GM18508 (cell line): ENCODE data around the gene PLB1.
"Not testable (repeated sequence)": the region's sequence is repeated elsewhere in the genome, so short reads cannot be mapped to it uniquely, and the experiment has no call there.

Experiments
- ATAC-seq: cut with Tn5 transposase; IDR thresholded peaks from one replicate; pipeline ENCODE4 v1.9.1; 2021; ENCODE audit warnings: moderate number of reproducible peaks; ENCODE audit not compliant: insufficient read depth, unreplicated experiment

The PLB1 gene

GRCh38 chr2:28463211-28463816 lies 32.5 kb upstream of the PLB1 start:
- no peak for ATAC-seq

DNA sequence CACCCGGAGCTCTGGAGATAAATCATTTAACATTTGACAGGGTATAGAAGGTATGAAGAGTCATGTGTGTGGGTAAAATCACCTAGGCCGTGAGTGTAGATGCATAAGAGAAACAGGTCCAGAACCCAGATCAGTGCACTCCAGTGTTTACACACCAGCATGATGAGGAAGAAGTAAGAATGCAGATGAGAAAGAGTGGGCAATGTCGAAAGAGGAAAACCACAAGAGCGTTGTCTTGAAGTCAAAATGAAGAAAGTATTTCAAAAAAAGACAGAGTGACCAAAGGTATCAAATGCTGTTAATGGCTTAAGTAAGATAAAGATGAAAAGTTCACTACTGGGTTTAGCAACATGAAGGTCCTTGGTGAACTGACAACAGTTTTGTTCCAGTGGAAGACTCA lies 32.0 kb upstream of the PLB1 start:
- no peak for ATAC-seq

GRCh38 chr2:28465148-28465885 lies 30.5 kb upstream of the PLB1 start:
- ATAC-seq: no peak

- no peak for ATAC-seq
Observed at GRCh38 chr2:28469304-28469703, 26.6 kb upstream of the PLB1 start.

GRCh38 chr2:28469947-28470535 lies 25.8 kb upstream of the PLB1 start:
- no peak for ATAC-seq

- no peak for ATAC-seq
Observed at GRCh38 chr2:28470759-28471158, 25.1 kb upstream of the PLB1 start.

DNA sequence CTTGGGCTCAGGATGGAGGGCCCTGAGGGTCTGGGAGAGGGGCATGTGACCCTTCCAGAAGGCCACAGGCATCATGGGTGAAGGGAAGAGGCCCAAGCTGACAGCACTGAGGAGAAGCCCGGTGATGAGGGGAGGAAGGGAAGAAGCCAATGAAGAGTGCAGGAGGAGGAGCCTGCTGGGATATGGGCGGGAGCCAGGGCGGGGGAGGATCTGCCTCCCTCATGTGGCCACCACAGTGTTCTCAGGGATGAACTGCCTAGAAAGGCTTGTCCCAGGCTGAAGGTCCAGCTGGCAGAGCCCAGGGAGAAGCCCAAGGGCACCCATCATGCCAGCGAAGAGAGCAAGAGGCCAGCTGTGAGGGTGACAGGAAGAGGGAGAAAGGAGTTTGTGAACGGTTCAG lies 24.6 kb upstream of the PLB1 start:
- no peak for ATAC-seq

- ATAC-seq: no peak
Observed at GRCh38 chr2:28471701-28472236, 24.1 kb upstream of the PLB1 start.

DNA sequence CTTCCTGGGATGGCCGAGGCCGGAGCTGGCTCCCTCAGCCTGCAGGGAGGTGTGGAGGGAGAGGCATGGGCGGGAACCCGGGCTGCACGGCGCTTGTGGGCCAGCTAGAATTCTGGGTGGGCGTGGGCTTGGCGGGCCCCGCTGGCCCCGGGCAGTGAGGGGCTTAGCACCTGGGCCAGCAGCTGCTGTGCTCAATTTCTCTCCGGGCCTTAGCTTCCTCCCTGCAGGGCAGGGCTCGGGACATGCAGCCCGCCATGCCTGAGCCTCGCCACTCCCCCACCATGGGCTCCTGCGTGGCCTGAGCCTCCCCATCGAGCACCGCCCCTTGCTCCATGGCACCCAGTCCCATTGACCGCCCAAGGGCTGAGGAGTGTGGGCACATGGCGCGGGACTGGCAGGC lies 23.2 kb upstream of the PLB1 start:
- not testable (repeated sequence) for ATAC-seq

GRCh38 chr2:28475088-28475595 lies 20.7 kb upstream of the PLB1 start:
- no peak for ATAC-seq

DNA sequence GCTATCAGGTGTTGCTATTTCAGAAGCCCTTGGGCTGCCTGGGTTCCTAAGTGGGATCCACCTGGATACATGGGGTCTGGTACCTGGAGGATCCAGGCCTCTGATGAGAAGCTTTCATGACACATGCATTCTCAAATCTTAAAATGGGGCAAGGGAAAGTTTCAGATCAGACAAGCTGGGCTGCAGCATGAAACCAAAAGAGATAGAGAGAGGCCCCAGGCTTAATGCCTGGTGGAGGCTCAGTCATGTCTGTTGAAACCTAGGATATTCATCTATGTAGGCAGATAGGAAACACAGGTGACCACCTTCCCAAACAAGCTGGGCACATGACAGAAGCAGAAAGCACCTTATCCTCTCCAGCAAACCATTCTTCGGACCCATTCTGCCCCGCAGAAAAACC lies 18.8 kb upstream of the PLB1 start:
- ATAC-seq: no peak

GRCh38 chr2:28477645-28478044 lies 18.2 kb upstream of the PLB1 start:
- no peak for ATAC-seq

GRCh38 chr2:28480403-28481049 lies 15.3 kb upstream of the PLB1 start:
- ATAC-seq: no peak

DNA sequence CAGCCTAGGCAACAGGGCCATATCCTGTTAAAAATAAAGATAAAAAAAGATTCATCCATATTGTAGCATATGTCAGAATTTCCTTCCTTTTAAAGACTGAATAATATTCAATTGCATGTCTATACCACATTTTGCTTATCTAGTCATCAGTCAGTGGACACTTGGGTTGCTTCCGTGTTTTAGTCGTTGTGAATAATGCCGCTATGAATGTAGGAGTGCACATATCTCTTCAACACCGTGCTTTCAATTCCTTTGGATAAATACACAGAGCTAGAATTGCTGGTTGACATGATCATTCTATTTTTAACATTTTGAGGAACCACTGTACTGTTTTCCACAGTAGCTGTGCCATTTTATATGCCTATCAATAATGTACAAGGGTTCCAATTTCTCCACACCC lies 14.0 kb upstream of the PLB1 start:
- ATAC-seq: no peak

- ATAC-seq: no peak
Observed at GRCh38 chr2:28484835-28485234, 11.0 kb upstream of the PLB1 start.

DNA sequence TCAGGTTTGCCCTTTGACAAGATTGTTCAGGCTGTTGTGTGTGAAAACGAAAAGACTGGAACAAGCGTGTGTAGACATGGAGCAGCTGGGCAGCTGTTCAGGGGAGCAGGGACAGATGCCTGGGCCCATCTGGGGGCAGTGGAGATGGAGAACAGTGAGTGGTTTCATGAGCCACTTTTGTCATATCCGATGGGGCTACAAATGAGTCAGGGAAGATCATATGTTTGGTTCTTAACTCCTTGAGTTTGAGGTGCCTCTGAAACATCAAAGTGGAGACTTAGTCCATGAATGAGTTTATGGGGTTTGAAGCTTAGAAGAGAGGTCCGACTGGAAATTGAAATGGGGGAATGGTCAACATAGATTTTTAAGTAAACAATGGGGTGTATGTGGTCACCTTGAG lies 9.3 kb upstream of the PLB1 start:
- no peak for ATAC-seq

GRCh38 chr2:28487258-28487657 lies 8.6 kb upstream of the PLB1 start:
- no peak for ATAC-seq

DNA sequence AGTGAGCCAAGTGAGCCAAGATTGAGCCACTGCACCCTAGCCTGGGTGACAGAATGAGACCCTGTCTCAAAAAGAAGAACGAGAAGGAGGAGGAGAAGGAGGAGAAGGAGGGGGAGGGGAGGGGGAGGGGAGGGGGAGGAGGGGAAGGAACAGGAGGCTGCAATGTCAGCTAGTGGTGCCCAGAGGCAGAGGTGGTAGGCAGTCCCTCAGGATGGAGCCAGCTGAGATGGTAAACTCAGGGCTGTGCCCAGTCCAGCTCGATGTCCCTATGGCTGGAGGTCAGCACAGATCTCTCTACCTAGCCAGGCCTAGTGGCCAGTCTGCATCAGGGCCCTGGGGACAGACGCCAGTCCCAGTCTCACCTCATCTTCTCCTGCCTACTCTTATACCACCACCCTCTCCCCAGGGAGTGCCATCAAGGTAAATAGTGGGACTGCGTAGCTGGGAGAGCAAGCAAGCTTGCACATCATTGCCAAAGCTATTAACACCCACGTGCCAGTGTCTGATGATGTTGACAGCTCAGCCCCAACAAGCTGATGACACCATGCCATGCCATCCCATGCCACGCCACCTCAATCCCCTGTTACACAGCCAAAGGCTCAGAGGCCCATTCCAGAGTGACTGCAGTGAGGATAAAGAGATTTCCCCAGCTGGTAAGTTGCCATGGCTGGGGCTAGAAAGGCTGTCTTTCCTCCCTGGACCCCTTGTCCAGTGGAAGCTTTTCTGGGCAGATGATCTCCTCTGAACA lies 7.6 kb upstream of the PLB1 start:
- no peak for ATAC-seq

DNA sequence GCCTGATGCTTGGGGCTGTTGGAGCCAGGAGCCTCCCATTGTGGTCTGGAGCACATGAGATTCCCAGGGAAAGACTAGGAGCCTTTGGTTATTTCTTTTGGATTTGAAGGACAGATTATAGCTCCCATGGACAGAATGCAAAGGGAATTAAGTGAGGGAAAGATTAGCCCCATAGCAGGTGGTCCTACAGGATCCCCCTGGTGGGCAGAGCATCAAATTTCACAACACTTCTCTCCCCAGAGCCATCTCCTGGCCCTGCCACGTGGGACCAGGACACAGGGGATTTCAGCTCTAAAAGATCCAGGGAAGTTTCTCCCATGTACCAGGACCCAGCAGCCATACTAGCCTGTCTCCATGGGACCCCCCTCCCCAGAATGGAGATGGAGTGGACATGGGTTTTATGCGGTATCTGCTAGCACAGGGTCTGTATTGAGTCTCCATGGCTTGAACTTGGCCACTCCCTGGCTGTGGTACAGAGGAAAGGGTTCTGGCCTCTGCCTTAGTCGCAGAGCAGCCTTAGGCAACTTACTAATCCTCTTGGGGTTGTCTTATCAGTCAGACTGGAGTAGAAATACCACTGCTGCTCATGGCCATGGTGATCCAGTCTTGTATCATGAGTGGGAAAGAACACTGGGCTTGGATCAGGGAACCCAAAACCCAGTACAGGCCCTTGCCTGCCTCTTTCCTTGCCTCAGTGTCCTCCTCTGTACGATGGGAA lies 6.8 kb upstream of the PLB1 start:
- no peak for ATAC-seq

- no peak for ATAC-seq
Observed at GRCh38 chr2:28490558-28490957, 5.3 kb upstream of the PLB1 start.
